Spinal cord (tissue), 10 donors: ENCODE results near the gene IL12RB2. TPM values are rescaled to one million over a fixed set of nuclear protein-coding genes. Genes with fewer than 3 reads are reported as not detected.

Experiments
- DNase-seq, 6 donors: peaks; one replicate each; pipeline versions ENCODE4 v3.0.0 to v3.0.0-alpha.2; 2013 to 2015; ENCODE audit warnings: low spot score in 6 of 6, low read depth in 4 of 6
- H3K27ac ChIP-seq: one replicate; pipeline ENCODE4 v1.5.1; 2013; ENCODE audit warnings: low read depth, low read length, control low read depth
- H3K27me3 ChIP-seq: one replicate; pipeline ENCODE4 v1.6.1; 2013; ENCODE audit warnings: low read length; ENCODE audit not compliant: control insufficient read depth, insufficient read depth
- H3K36me3 ChIP-seq: one replicate; pipeline ENCODE4 v1.6.1; 2013; ENCODE audit warnings: low read length; ENCODE audit not compliant: control insufficient read depth, insufficient read depth
- H3K4me1 ChIP-seq: one replicate; pipeline ENCODE4 v1.6.1; 2013; ENCODE audit warnings: low read length; ENCODE audit not compliant: control insufficient read depth, insufficient read depth
- H3K4me3 ChIP-seq: one replicate; pipeline ENCODE4 v1.5.1; 2013; ENCODE audit warnings: low read depth, low read length, control low read depth
- H3K9me3 ChIP-seq: one replicate; pipeline ENCODE4 v1.6.1; 2013; ENCODE audit warnings: low read length; ENCODE audit not compliant: control insufficient read depth, insufficient read depth
- WGBS: methylation state at CpG from one replicate; pipeline ENCODE4 v1.1.5; 2013; ENCODE audit warnings: missing lambda C conversion rate; ENCODE audit not compliant: insufficient coverage; 5-methylcytosine and 5-hydroxymethylcytosine counted together
- polyA plus RNA-seq, 2 donors: library from polyadenylated mRNA; unstranded; fragments of 120-200 nt; gene quantifications; one replicate each; pipeline ENCODE4 v1.2.1, GENCODE V29; 2013; ENCODE audit not compliant: insufficient read length in 2 of 2
- total RNA-seq, 2 donors: library from RNA; depleted of rRNA in 1 of 2; stranded (reverse); fragments of 120-200 nt in 1 of 2; fragments of >200 nt in 1 of 2; gene quantifications; one replicate each; pipeline versions ENCODE4 v1.2.3 to v1.2.4, GENCODE V29; 2013 to 2014
- donor health status: healthy.

IL12RB2 gene
- total and polyA plus RNA-seq, 4 donors, result 0.66 to 2.5 (median 0.97) TPM

DNA sequence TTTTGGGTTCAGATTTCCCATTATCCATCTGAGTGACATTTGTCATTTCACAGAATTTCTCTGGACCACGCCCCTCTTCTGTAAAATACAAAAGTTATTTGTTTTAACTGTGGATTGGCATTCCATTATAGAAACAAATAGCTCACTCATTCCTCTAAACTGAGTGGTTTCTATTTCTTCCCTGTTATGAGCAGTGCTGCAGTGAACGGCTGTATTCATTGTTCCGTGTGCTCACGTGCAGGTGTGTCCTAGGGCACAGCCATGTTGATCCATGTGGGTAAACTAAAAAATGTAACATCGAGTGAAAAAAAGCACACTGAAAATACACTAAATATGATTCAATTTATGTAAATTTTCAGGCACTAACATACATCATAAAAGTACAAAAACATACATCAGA lies 27.0 kb upstream of the IL12RB2 start:
- Histone ChIP-seq H3K36me3 (no peaks in the 10 kb centered on the region), H3K27me3 (no peaks in the 10 kb centered on the region), H3K27ac (no peak overlapping the region), H3K4me3 (no peak overlapping the region), H3K4me1 (no peaks in the 10 kb centered on the region), H3K9me3 (no peaks in the 10 kb centered on the region)
- no peak for DNase-seq
- WGBS, result no CpG with 5 or more reads among the region's 5 CpGs

DNA sequence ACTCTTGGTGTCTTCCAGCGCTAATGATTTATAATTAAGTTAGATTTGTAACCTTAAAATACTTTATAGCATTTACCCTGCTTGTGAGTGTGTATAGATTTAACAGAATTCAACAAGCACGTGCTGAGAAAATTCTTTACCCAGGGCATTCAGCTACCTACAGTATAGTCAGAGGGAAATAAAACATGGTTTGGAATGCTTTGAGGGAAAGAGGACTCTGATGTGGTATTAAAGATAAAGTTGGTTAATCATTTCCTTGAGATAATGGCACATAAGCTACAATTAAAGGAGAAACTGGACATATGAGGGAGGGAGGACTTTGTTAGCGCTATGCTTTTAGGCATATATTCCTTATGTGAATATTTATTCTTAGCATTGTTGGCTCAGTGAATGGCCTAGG lies 26.4 kb upstream of the IL12RB2 start:
- Histone ChIP-seq H3K4me1 (no peaks in the 10 kb centered on the region), H3K4me3 (no peak overlapping the region), H3K27me3 (no peaks in the 10 kb centered on the region), H3K36me3 (no peaks in the 10 kb centered on the region), H3K27ac (no peak overlapping the region), H3K9me3 (no peaks in the 10 kb centered on the region)
- WGBS, result no CpG with 5 or more reads among the region's 3 CpGs
- no peak for DNase-seq

DNA sequence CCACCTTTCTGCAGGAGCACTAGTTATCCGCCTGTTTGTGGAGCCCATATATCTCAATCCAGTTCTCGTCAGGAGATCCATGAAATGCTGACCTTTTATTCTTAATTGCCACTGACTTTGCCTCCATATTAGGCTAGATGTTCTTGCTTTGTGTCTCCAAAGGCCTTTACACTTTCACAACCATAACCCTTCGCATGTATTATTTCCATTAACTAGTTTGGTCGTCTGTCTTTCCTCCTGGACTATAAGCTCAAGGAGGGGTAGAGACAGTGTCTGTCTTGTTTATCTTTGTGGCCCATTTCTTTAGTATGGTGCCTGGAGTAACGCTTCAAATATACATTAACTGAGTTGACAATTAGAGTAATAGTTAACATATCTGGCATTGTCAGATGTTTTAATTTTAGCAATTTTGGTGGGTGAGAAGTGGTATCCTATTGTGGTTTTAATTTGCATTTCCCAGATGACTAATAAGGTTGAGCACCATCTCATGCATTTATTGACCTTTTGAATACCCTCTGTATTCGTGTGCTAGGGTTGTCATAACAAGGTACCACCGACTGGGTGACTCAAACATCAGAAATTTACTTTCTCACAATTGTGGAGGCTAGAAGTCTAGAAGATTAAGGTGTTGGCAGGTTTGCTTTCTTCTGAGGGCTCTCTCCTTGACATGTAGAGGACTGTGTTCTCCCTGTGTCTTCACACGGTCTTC lies 21.7 kb upstream of the IL12RB2 start:
- 83% methylated on average over 3 of the region's 8 CpGs for WGBS
- DNase-seq, result no peak
- Histone ChIP-seq H3K27me3 (no peaks in the 10 kb centered on the region), H3K4me1 (no peaks in the 10 kb centered on the region), H3K9me3 (no peaks in the 10 kb centered on the region), H3K36me3 (no peaks in the 10 kb centered on the region), H3K4me3 (no peak overlapping the region), H3K27ac (no peak overlapping the region)

DNA sequence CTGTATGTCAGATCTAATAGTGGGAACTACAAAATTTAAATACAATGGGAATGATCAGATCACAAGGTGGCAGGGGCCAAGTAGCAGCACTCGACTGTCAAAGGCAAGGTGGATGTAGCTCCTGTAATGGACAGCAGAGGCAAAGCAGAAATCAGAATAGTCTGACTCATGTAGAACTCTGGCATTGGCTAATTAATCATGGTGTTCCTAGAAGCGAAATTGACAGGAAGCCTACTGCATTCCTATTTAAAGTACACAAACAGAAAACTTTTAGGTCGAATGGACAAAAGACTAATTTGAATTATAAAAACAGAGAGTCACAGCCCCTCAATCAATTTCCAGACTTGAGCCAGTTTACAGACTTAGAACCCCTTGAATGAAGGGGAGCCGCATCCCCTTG lies 17.4 kb upstream of the IL12RB2 start:
- Histone ChIP-seq H3K27me3 (no peaks in the 10 kb centered on the region), H3K4me1 (no peaks in the 10 kb centered on the region), H3K27ac (no peak overlapping the region), H3K36me3 (no peaks in the 10 kb centered on the region), H3K9me3 (no peaks in the 10 kb centered on the region), H3K4me3 (no peak overlapping the region)
- WGBS, result 42% methylated on average over 2 of the region's 4 CpGs
- DNase-seq, result no peak

DNA sequence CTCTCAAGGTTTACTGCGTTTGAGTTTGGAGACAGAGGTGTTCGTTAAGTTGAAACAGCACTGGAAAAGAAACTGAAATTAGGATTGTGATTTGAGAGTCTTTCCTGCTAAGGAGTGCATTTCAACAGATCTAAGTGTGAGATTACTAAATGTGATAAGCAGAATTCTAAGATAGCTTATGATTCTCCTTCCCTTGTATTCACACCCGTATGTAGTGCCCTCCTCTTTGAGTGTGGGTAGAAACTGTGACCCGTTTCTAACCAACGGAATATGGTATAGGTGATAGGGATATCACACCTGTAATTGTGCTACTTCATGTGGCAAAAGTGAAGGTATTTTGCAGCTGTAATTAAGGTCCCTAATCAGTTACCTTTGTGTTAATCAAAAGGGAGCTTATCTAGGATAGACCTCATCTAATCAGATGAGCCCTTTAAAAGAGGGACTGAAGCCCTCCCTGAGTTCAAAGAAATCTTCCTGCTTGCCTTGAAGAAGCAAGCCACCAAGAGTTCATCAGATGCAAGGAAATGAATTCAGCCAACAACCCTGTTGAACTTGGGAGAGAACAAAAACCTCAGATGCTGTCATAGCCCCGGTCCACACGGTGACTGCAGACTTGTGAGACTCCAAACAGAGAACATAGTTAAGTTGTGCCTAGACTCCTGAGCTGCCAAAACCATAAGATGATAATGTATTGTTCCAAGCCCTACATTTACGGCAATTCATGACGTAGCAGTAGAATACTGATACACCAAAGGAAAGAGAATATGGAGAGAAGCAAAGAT lies 12.6 kb upstream of the IL12RB2 start:
- Histone ChIP-seq H3K9me3 (no peaks in the 10 kb centered on the region), H3K27ac (no peak overlapping the region), H3K36me3 (no peaks in the 10 kb centered on the region), H3K4me1 (no peaks in the 10 kb centered on the region), H3K27me3 (no peaks in the 10 kb centered on the region), H3K4me3 (no peak overlapping the region)
- WGBS, result 100% methylated on average over 2 of the region's 9 CpGs
- DNase-seq, result no peak

DNA sequence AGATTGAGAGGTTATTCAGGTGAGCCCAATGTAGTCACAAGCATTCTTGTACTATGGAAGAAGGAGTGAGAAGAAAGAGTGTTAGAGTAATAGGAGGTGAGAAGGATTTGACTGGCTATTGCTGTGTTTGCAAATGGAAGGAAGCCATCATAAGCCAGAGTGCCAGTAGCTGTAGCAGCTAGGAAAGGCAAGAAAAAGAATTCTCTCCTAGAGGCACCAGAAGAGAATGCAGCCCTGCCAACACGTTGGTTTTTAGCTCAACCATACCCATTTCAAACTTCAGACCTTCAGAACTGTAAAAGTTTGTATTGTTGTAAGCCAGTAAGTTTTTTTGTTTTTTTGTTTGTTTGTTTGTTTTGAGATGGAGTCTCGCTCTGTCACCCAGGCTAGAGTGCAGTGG lies 8.9 kb upstream of the IL12RB2 start:
- H3K36me3 ChIP-seq, result no peaks in the 10 kb centered on the region
- no CpG with 5 or more reads among the region's 2 CpGs for WGBS
- no peaks in the 10 kb centered on the region for H3K4me1 ChIP-seq
- no peaks in the 10 kb centered on the region for H3K27me3 ChIP-seq
- no peak overlapping the region for H3K27ac ChIP-seq
- H3K9me3 ChIP-seq, result no peaks in the 10 kb centered on the region
- no peak for DNase-seq
- H3K4me3 ChIP-seq, result no peak overlapping the region

DNA sequence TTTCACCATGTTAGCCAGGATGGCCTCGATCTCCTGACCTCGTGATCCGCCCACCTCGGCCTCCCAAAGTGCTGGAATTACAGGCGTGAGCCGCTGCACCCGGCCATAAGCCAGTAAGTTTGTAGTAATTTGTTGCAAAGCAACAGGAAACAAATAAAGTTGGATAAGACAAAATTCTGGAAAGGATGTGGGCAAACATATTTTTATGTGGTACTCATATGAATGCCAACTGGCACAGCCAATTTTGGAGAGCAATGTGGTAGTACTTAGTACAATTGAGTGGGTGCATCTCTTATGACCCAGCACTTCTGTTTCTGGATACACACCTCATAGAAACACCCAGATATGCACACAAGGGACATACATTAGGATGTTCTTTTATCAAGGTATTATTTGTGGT lies 8.4 kb upstream of the IL12RB2 start:
- H3K36me3 ChIP-seq, result no peaks in the 10 kb centered on the region
- H3K27me3 ChIP-seq, result no peaks in the 10 kb centered on the region
- H3K4me3 ChIP-seq, result no peak overlapping the region
- no peaks in the 10 kb centered on the region for H3K9me3 ChIP-seq
- H3K4me1 ChIP-seq, result no peaks in the 10 kb centered on the region
- H3K27ac ChIP-seq, result no peak overlapping the region
- no peak for DNase-seq
- WGBS, result 87% methylated on average over 3 of the region's 7 CpGs

DNA sequence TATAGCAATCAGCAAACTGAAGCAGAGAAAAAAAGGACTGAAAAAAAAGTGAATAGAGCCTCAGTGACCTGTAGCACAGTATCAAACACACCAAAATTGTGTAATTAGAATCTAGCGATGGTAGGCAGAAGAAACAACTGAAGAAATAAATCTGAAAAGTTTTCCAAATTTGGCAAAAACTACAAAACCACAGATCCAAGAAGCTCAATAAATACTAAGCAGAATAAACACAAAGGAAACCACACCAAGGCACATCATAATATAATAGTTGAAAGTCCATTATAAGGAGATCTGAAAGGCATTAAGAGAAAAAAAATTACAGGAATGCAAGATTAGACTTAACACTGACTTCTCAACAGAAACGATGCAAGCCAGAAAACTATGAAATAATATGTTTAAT lies 7.1 kb upstream of the IL12RB2 start:
- Histone ChIP-seq H3K9me3 (no peaks in the 10 kb centered on the region), H3K27ac (no peak overlapping the region), H3K27me3 (no peaks in the 10 kb centered on the region), H3K36me3 (no peaks in the 10 kb centered on the region), H3K4me1 (no peaks in the 10 kb centered on the region), H3K4me3 (no peak overlapping the region)
- no CpG with 5 or more reads among the region's 2 CpGs for whole genome bisulfite sequencing
- no peak for DNase-seq

DNA sequence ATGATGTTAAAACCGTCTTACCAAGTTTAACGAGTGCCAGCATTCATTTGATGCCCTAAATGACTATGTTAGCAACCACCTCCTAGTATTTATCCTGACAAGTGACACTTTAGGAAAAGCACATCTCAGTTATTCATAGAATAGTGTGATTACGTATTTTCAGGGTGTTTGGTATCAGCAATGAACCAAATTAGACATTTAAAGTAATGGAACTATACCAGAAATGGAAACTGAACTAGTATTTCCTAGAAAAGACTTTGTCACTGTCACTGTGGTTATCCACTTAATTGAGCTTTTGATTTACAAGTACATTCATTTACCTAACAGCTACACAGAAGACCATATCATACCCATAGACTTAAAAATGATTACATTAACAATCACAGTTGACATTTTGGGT lies 3.6 kb upstream of the IL12RB2 start:
- no peaks in the 10 kb centered on the region for H3K36me3 ChIP-seq
- DNase-seq, result no peak
- H3K4me1 ChIP-seq, result peaks cover 11% of the 10 kb centered on the region
- no peaks in the 10 kb centered on the region for H3K9me3 ChIP-seq
- no peak overlapping the region for H3K27ac ChIP-seq
- no CpG with 5 or more reads among the region's 3 CpGs for WGBS
- no peak overlapping the region for H3K4me3 ChIP-seq
- peaks cover 16% of the 10 kb centered on the region for H3K27me3 ChIP-seq

DNA sequence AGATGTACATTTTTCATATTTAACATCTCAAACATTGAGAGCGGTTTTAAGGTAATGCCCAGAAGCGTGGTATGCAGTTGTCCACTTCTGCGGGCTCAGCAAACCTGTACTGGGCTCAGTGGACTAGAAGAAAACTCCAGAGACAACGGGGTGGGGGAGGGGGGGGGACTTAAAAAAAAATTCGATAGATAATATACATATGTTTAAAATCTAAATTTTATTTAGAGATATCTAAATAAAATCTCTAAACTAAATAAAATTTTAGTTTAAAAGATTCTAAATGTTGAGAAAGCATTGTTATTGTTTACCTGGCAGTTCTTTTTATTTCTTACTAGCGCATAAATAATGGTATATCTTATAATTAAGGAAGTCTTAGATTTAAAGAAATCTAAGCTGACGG lies 1.1 kb upstream of the IL12RB2 start:
- Histone ChIP-seq H3K9me3 (no peaks in the 10 kb centered on the region), H3K36me3 (no peaks in the 10 kb centered on the region), H3K27ac (no peak overlapping the region), H3K4me3 (no peak overlapping the region), H3K27me3 (peaks cover 16% of the 10 kb centered on the region), H3K4me1 (peaks cover 11% of the 10 kb centered on the region)
- 100% methylated on average over 1 of the region's 7 CpGs for WGBS
- DNase-seq, result no peak
